Suprapubic skin (tissue), 3 donors: ENCODE data around the gene OTUD5.

ENCODE experiments used
- POLR2A ChIP-seq, 2 donors: fragments of 450-650 bp; IDR thresholded peaks; one replicate each; pipeline ENCODE4 v1.6.1; 2017; ENCODE audit warnings: antibody characterized with exemption in 2 of 2, mild to moderate bottlenecking in 2 of 2, moderate library complexity in 2 of 2
- TF ChIP-seq, protein P1 (sequence below), 2 donors: fragments of 200-600 bp in 1 of 2; fragments of 450-650 bp in 1 of 2; sonication (generic) in 1 of 2; IDR thresholded peaks; one replicate each; pipeline ENCODE4 v1.5.1; 2016 to 2019; ENCODE audit warnings: antibody characterized with exemption in 2 of 2, mild to moderate bottlenecking in 1 of 2, moderate library complexity in 1 of 2

DNA sequence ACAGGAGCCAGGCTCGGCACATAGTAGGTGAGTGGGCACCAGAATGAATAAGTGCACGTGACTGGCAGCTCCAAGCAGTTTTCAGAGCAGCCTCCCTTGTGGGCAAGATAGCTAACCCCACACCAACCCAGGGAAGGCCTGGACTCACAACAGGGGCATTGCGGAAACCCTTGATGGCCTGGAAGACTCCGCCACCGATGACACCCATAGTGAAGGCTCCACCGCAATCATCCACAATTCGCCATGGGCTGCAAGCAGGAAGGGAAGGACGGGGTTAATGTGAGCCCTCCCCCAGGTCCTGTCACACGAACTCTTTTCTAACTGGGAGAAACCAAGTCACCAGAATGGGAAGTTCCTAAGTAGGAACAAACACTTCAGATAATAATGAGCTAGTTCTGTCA lies 60.8 kb downstream of the OTUD5 start:
- TF ChIP-seq, protein P1, sequence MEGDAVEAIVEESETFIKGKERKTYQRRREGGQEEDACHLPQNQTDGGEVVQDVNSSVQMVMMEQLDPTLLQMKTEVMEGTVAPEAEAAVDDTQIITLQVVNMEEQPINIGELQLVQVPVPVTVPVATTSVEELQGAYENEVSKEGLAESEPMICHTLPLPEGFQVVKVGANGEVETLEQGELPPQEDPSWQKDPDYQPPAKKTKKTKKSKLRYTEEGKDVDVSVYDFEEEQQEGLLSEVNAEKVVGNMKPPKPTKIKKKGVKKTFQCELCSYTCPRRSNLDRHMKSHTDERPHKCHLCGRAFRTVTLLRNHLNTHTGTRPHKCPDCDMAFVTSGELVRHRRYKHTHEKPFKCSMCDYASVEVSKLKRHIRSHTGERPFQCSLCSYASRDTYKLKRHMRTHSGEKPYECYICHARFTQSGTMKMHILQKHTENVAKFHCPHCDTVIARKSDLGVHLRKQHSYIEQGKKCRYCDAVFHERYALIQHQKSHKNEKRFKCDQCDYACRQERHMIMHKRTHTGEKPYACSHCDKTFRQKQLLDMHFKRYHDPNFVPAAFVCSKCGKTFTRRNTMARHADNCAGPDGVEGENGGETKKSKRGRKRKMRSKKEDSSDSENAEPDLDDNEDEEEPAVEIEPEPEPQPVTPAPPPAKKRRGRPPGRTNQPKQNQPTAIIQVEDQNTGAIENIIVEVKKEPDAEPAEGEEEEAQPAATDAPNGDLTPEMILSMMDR (IDR thresholded peaks at IDR 0.05), result no peak
- TF ChIP-seq POLR2A (IDR thresholded peaks at IDR 0.05), result no peak
